Measurements from ENCODE around the gene SASH1.

GRCh38 chr6:148529010-148529409 lies 186.4 kb downstream of the SASH1 start:
- no peak for TF ChIP-seq CTCF (IDR thresholded peaks at IDR 0.05)
- no peak for TF ChIP-seq EP300 (IDR thresholded peaks at IDR 0.05)

Data from ovary (tissue), 3 donors.